ENCODE results near the gene DENND11. TPM values are rescaled to one million over a fixed set of nuclear protein-coding genes. Genes with fewer than 3 reads are reported as not detected.

Gene DENND11
- polyA plus RNA-seq, 12 donors, result 6.9 to 14.6 (median 9.2) TPM; not detected in 1

- no peak for DNase-seq
These were observed 15.9 kb downstream of the DENND11 start for GRCh38 chr7:141686074-141686473.

- no peak for DNase-seq
These were observed 16.5 kb downstream of the DENND11 start for GRCh38 chr7:141685285-141686023.

GRCh38 chr7:141679014-141679413 lies 23.0 kb downstream of the DENND11 start:
- no peak for DNase-seq

- no peak for DNase-seq
These were observed 25.3 kb downstream of the DENND11 start for GRCh38 chr7:141676618-141677017.

GRCh38 chr7:141675436-141676215 lies 26.3 kb downstream of the DENND11 start:
- no peak for DNase-seq

- no peak for DNase-seq
These were observed 27.3 kb downstream of the DENND11 start for GRCh38 chr7:141674702-141675101.

- no peak for DNase-seq
These were observed 27.7 kb downstream of the DENND11 start for GRCh38 chr7:141674171-141674671.

- no peak for DNase-seq
These were observed 28.6 kb downstream of the DENND11 start for GRCh38 chr7:141673346-141673745.

- no peak for DNase-seq
These were observed 30.1 kb downstream of the DENND11 start for GRCh38 chr7:141671705-141672496.

- no peak for DNase-seq
These were observed 33.1 kb downstream of the DENND11 start for GRCh38 chr7:141668853-141669252.

GRCh38 chr7:141666071-141666470 lies 35.9 kb downstream of the DENND11 start:
- no peak for DNase-seq

GRCh38 chr7:141665208-141666035 lies 36.5 kb downstream of the DENND11 start:
- no peak for DNase-seq

GRCh38 chr7:141664450-141664849 lies 37.5 kb downstream of the DENND11 start:
- DNase-seq, result no peak

GRCh38 chr7:141663081-141663849 lies 38.7 kb downstream of the DENND11 start:
- no peak for DNase-seq

GRCh38 chr7:141660259-141660658 lies 41.7 kb downstream of the DENND11 start:
- DNase-seq, result peak; percentile 14

GRCh38 chr7:141659501-141659900 lies 42.5 kb downstream of the DENND11 start:
- no peak for DNase-seq

GRCh38 chr7:141654551-141654950 lies 47.4 kb downstream of the DENND11 start:
- DNase-seq, result peak; percentile 38

- DNase-seq, result no peak
These were observed 49.3 kb downstream of the DENND11 start for GRCh38 chr7:141652691-141653090.
